ENCODE measurements around the gene SH3BP2. TPM values are rescaled to one million over a fixed set of nuclear protein-coding genes. Genes with fewer than 3 reads are reported as not detected.

The SH3BP2 gene
- polyA plus RNA-seq, 1 of the 3 experiments (the other 2 are of a cell fraction): 25.2 TPM

DNA sequence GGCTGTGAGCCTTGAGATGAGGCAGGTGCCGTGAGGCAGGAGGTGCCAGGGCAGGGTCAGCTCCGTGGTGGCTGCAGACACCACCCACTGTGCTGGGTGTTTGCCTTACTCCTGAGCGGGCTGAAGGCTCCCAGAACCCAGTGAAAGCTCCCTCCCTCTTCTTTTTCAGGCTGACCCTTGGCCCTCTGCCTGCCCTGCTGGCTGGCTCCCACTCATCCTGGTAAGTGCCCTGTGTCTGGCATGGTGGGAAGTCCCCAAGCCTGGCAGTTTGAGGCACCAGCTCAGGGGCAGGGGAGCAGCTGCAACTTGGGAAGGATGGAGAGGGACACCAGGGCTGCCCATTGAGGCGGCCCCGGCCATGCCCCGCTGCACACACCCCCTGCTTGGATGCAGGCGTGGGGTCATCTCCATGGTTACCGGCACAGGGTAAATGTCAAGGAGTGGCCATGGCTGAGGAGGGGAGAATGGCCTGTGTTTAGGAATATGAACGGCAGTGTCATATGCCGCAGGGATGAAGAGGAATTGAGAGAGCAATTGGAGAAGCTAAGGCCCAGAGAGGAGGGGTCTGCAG lies 16.8 kb downstream of the SH3BP2 start:
- no peak overlapping the region for H3K9ac ChIP-seq
- H3K9me2 ChIP-seq: no peaks in the 10 kb centered on the region
- no peak overlapping the region for H2AFZ ChIP-seq (ENCODE audit: low read depth)
- TF ChIP-seq TCF12 (IDR thresholded peaks at IDR 0.05) (no peak), MXI1 (IDR thresholded peaks at IDR 0.05; ENCODE audit: low read depth, low read length) (no peak), JUND (IDR thresholded peaks at IDR 0.05) (no peak), GATA2 (CRISPR knock-in tag; IDR thresholded peaks at IDR 0.05) (no peak), RCOR1 (IDR thresholded peaks at IDR 0.05; ENCODE audit: low read length) (no peak), SIN3A (IDR thresholded peaks at IDR 0.05; ENCODE audit: borderline replicate concordance, low read depth, low read length) (no peak), EP300 (IDR thresholded peaks at IDR 0.05; ENCODE audit: borderline replicate concordance in 1 of 2, low read depth in 1 of 2, low read length in 1 of 2) (no peak), GABPA (IDR thresholded peaks at IDR 0.05; ENCODE audit: low read depth) (no peak), SMC3 (IDR thresholded peaks at IDR 0.05; ENCODE audit: low read depth, low read length) (no peak), FOXM1 (IDR thresholded peaks at IDR 0.05; ENCODE audit: low read depth) (no peak), TAF1 (IDR thresholded peaks at IDR 0.05; ENCODE audit: borderline replicate concordance, low read depth, low read length) (no peak), RAD21 (IDR thresholded peaks at IDR 0.05; ENCODE audit: low read length) (no peak)
- TF ChIP-seq, protein P1, sequence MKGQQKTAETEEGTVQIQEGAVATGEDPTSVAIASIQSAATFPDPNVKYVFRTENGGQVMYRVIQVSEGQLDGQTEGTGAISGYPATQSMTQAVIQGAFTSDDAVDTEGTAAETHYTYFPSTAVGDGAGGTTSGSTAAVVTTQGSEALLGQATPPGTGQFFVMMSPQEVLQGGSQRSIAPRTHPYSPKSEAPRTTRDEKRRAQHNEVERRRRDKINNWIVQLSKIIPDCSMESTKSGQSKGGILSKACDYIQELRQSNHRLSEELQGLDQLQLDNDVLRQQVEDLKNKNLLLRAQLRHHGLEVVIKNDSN (IDR thresholded peaks at IDR 0.05; ENCODE audit: borderline replicate concordance, low read depth): no peak
- TF ChIP-seq, protein P2, sequence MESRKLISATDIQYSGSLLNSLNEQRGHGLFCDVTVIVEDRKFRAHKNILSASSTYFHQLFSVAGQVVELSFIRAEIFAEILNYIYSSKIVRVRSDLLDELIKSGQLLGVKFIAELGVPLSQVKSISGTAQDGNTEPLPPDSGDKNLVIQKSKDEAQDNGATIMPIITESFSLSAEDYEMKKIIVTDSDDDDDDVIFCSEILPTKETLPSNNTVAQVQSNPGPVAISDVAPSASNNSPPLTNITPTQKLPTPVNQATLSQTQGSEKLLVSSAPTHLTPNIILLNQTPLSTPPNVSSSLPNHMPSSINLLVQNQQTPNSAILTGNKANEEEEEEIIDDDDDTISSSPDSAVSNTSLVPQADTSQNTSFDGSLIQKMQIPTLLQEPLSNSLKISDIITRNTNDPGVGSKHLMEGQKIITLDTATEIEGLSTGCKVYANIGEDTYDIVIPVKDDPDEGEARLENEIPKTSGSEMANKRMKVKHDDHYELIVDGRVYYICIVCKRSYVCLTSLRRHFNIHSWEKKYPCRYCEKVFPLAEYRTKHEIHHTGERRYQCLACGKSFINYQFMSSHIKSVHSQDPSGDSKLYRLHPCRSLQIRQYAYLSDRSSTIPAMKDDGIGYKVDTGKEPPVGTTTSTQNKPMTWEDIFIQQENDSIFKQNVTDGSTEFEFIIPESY (IDR thresholded peaks at IDR 0.05; ENCODE audit: borderline replicate concordance, low read depth): no peak
- TF ChIP-seq, protein P3, sequence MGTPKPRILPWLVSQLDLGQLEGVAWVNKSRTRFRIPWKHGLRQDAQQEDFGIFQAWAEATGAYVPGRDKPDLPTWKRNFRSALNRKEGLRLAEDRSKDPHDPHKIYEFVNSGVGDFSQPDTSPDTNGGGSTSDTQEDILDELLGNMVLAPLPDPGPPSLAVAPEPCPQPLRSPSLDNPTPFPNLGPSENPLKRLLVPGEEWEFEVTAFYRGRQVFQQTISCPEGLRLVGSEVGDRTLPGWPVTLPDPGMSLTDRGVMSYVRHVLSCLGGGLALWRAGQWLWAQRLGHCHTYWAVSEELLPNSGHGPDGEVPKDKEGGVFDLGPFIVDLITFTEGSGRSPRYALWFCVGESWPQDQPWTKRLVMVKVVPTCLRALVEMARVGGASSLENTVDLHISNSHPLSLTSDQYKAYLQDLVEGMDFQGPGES (IDR thresholded peaks at IDR 0.05; ENCODE audit: low read depth, low read length): no peak
- TF ChIP-seq, protein P4, sequence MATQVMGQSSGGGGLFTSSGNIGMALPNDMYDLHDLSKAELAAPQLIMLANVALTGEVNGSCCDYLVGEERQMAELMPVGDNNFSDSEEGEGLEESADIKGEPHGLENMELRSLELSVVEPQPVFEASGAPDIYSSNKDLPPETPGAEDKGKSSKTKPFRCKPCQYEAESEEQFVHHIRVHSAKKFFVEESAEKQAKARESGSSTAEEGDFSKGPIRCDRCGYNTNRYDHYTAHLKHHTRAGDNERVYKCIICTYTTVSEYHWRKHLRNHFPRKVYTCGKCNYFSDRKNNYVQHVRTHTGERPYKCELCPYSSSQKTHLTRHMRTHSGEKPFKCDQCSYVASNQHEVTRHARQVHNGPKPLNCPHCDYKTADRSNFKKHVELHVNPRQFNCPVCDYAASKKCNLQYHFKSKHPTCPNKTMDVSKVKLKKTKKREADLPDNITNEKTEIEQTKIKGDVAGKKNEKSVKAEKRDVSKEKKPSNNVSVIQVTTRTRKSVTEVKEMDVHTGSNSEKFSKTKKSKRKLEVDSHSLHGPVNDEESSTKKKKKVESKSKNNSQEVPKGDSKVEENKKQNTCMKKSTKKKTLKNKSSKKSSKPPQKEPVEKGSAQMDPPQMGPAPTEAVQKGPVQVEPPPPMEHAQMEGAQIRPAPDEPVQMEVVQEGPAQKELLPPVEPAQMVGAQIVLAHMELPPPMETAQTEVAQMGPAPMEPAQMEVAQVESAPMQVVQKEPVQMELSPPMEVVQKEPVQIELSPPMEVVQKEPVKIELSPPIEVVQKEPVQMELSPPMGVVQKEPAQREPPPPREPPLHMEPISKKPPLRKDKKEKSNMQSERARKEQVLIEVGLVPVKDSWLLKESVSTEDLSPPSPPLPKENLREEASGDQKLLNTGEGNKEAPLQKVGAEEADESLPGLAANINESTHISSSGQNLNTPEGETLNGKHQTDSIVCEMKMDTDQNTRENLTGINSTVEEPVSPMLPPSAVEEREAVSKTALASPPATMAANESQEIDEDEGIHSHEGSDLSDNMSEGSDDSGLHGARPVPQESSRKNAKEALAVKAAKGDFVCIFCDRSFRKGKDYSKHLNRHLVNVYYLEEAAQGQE (IDR thresholded peaks at IDR 0.05; ENCODE audit: low read depth, low read length): no peak
- no peaks in the 10 kb centered on the region for H3K79me2 ChIP-seq (ENCODE audit: insufficient read depth)
- no peaks in the 10 kb centered on the region for H3K27me3 ChIP-seq (ENCODE audit: insufficient read depth)
- no peaks in the 10 kb centered on the region for H3K36me3 ChIP-seq (replicated peaks in 1 of 2; ENCODE audit: control insufficient read depth in 1 of 2, insufficient read depth in 2 of 2, low read length in 1 of 2)
- no peak for DNase-seq
- peak overlapping the region in 1 of 2 experiments; percentile 14; a peak in 1 of 4 replicates for H3K27ac ChIP-seq (ENCODE audit: low read depth in 2 of 2, low read length in 1 of 2)
- H3K4me2 ChIP-seq: no peak overlapping the region
- 96% methylated on average over 10 of the region's 10 CpGs for WGBS (ENCODE audit: low lambda C conversion rate)
- H3F3A ChIP-seq (replicated peaks; ENCODE audit: insufficient read depth): no peaks in the 10 kb centered on the region
- no peaks in the 10 kb centered on the region for H4K20me1 ChIP-seq (ENCODE audit: insufficient read depth)
- ChIA-PET CTCF (interaction anchor here (0.7 kb wide), 2 partner anchors 9 to 101 kb away, joined by 3 to 4 read pairs; no protein-coding TSS in a partner anchor), POLR2A (interaction anchor here (1.2 to 2.0 kb wide), 2 partner anchors 9 to 11 kb away, joined by 4 to 8 read pairs; no protein-coding TSS in a partner anchor)
- H3K9me3 ChIP-seq: no peaks in the 10 kb centered on the region
- H3K4me1 ChIP-seq (ENCODE audit: control insufficient read depth in 1 of 2, insufficient read depth in 2 of 2, low read depth in 1 of 2, low read length in 1 of 2): peaks cover 0 to 73% of the 10 kb centered on the region in 2 experiments; a peak in 1 of 4 replicates
- no peak overlapping the region for H3K4me3 ChIP-seq (ENCODE audit: low read depth in 2 of 2, low read length in 1 of 2)

Measured in SK-N-SH (cell line).